Choroid plexus epithelial cell (primary cell): ENCODE measurements around the gene ACSL5.

Source experiments
- DNase-seq: peaks from one replicate; pipeline ENCODE4 v3.0.0-alpha.2; 2010; ENCODE audit warnings: low read depth
- H3K4me3 ChIP-seq: 2 replicates; pipeline ENCODE4 v1.5.1; 2011; ENCODE audit warnings: low read depth, mild to moderate bottlenecking, control low read depth, low read length, moderate library complexity
- TF ChIP-seq, protein P1 (sequence below): conservative IDR thresholded peaks from 2 replicates; pipeline ENCODE4 v1.5.1; 2011; ENCODE audit warnings: low read depth, mild to moderate bottlenecking, control low read depth, inconsistent platforms, low read length, moderate library complexity

Gene ACSL5

DNA sequence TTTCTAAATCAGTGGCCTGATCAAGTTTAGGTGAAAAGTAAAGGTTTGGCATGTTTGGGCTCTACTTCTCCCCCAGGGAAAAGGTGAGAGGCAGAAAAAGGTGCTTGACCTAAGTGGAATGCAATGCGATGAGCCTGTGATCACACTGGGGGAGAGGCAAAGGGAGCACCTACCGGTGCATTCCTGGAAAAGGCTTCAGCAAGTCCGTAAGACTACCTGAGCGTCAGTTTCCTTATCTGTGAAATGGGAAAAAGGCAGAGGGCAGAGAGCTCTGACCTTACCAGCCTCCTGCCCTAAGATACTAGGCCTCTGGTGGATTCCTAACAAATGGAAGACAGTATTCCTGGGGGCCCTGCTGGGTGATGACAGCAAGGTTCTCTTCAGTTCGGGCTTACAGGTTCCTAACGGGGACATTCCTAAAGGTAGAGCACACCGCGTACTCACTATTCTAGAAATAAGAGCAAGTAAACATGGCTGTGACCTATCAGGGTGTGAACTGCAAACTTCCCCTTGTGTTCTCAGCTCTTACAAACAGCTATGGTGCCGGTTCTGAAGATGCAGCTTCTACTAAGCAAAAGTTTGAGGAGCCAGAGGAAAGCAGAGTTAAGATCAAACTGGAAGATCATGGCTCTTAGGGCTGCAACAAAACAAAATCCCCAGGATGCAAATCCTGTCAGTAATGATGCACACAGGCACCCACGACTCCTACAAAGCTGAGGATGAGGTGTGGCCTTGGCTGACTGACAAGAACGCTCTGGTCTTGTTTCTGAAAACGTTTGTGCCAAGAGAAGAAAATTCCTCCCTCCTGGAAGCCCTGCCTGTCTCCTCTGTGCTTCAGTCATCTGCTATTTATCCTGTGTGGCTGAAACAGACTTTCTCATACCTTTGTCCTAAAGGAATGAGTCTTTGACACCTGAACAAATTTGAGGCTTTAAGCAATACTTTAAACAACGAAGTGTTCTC is 13.3 kb upstream of the ACSL5 start:
- TF ChIP-seq, protein P1, sequence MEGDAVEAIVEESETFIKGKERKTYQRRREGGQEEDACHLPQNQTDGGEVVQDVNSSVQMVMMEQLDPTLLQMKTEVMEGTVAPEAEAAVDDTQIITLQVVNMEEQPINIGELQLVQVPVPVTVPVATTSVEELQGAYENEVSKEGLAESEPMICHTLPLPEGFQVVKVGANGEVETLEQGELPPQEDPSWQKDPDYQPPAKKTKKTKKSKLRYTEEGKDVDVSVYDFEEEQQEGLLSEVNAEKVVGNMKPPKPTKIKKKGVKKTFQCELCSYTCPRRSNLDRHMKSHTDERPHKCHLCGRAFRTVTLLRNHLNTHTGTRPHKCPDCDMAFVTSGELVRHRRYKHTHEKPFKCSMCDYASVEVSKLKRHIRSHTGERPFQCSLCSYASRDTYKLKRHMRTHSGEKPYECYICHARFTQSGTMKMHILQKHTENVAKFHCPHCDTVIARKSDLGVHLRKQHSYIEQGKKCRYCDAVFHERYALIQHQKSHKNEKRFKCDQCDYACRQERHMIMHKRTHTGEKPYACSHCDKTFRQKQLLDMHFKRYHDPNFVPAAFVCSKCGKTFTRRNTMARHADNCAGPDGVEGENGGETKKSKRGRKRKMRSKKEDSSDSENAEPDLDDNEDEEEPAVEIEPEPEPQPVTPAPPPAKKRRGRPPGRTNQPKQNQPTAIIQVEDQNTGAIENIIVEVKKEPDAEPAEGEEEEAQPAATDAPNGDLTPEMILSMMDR, result no peak
- peak; percentile 56 for DNase-seq
- H3K4me3 ChIP-seq, result no peak overlapping the region

DNA sequence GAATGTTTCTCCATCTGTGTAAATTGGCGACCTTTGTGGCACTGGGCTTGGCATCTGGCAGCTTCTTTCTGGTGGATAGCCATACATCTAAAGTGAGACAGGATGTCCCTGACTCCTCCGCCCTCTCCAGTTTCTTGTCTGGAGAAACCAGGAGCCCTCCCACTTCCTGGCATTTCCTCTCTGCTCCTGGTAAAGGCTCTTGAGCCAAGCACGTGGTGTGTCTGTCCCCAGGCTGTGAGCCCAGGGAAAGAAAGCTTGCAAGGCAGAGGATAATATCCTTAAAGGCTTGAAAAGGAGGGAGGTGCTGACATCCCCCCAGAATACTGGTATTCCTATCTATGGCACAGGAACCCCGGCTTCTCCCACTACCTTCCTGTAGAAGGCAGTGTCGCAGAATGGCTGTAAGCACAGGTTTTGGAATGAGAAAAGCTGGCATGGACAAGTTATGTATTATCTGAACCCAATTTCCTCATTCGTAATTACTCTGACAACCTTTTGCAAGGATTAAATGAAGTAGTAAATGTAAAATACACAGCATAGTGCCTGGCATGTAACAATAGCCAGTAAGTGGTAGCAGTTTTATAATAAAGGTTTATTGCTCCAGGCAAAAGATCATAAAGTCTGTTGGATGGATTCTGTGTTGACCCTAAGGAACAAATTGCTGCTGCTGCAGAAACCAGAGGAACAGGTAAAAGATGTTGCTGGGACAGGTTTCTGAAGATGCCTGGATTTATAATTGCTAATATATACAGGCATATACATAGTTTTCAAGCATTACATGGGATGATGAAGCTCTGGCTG is 11.8 kb upstream of the ACSL5 start:
- DNase-seq, result peak; percentile 38
- H3K4me3 ChIP-seq, result no peak overlapping the region
- TF ChIP-seq, protein P1, result peak; percentile 12

DNA sequence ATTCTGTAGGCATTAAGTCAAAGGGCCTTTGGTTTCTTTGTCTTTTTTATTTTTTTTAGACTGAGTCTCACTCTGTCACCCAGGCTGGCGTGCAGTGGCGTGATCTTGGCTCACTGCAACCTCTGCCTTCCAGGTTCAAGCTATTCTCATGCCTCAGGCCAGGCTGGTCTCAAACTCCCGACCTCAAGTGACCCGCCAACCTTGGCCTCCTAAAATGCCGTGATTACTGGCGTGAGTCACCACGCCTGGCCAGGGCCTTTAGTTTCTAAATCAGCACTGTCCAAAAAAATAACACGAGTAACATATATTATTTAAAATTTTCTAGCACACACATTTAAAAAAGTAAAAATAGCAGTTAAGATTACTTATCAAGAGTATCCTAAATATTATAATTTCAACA is 11.1 kb upstream of the ACSL5 start:
- no peak for DNase-seq
- H3K4me3 ChIP-seq, result no peak overlapping the region
- TF ChIP-seq, protein P1, result no peak

DNA sequence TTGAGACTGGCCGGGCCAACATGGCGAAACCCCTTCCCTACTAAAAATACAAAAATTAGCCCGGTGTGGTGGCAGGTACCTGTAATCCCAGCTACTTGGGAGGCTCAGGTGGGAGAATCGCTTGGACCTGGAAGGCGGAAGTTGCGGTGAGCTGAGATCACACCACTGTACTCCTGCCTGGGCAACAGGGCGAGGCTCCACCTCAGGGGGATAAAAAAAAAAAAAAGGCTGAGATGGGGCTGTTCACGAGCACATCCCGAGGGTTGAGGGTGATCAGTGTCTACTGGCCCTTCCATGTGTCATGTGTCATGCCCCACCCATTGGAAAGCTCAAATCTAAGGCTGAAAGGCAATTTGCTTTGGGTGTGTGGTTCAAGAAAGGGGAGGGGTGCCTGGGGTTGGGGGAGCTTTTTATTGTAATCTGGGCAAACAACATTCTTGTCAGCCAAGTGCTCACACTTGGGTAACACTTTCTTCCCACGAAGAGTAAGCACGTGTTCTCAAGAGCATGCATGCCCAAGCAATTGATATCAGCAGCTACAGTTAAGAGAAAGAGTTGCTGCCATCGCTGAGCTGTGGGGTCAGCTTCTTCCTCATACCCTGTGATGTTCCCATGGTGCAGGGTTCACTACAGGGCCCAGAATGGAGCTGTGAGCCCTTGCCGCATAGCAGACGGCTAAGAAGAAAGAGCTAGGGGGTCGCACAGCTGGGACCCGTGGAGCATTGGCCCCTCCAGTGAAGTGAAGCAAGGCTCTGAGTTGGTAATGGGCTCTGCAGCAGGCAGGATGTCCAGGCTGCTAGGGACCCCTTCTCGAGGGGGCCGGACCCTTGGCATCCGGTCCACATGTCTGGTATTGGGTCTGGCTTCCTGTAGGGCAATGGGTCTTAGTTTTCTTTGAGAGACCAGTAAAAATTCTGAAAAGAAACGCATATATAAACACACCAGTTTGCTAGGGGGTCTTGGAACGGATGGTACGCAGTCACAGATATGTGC is 9.9 kb upstream of the ACSL5 start:
- DNase-seq, result no peak
- TF ChIP-seq, protein P1, result no peak
- H3K4me3 ChIP-seq, result no peak overlapping the region

DNA sequence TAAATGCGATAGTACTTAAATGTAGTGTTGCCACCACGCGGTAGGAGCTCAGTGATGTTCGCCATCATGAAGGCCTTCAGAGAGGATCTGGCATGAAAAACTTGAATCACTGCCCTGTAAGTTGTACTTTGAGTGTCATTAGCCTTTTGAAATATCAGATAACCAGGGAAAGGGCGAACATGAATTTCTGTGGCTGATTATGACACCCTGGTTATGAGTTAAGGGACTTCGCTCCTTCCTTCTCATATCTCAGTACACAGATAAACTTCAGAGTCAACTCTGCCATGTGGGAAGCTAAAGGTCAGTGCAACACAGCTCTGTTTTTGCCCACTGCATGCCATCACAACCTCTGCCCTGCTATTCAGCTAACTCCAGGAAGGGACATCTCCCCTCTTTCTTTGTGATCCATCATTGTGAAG is 8.9 kb upstream of the ACSL5 start:
- TF ChIP-seq, protein P1, result no peak

DNA sequence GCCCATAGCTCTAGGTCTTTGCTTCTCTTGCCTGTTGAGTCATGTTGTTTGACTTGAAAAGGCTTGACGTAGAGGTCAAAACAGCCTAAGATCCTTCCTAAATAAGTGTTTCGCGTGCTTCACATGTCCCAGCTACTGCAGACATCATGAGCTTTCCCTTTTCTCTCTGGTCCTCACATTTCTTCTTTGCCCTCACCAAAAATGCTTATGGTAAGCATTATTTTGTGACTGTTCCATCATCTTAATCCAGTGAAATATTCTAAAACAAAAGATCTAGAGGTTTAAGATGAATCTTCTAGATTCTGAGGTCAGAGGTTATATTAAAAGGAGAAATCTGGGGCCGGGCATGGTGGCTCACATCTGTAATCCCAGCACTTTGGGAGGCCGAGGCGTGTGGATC is 8.5 kb upstream of the ACSL5 start:
- TF ChIP-seq, protein P1, result no peak
- no peak for DNase-seq
- no peak overlapping the region for H3K4me3 ChIP-seq

More for the DNA sequence above, 8.9 kb upstream of the ACSL5 start:
- no peak overlapping the region for H3K4me3 ChIP-seq
- no peak for DNase-seq
